ENCODE results near the gene DLG2.

GRCh38 chr11:83477772-83478171, 2149.4 kb downstream of the DLG2 start:
- TF ChIP-seq PREB (CRISPR knock-in tag; IDR thresholded peaks at IDR 0.05; ENCODE audit: borderline replicate concordance) (no peak), AFF4 (CRISPR knock-in tag; IDR thresholded peaks at IDR 0.05; ENCODE audit: borderline replicate concordance) (no peak), CTCF (IDR thresholded peaks at IDR 0.05) (no peak), JUN (CRISPR knock-in tag; IDR thresholded peaks at IDR 0.05) (no peak), ATF3 (CRISPR knock-in tag; conservative IDR thresholded peaks at IDR 0.05) (no peak), ZBTB21 (CRISPR knock-in tag; IDR thresholded peaks at IDR 0.05; ENCODE audit: borderline replicate concordance) (no peak), NR3C1 (CRISPR knock-in tag; conservative IDR thresholded peaks at IDR 0.05; ENCODE audit: low read depth) (no peak), MAX (CRISPR knock-in tag; IDR thresholded peaks at IDR 0.05) (no peak), RELA (CRISPR knock-in tag; IDR thresholded peaks at IDR 0.05; ENCODE audit: borderline replicate concordance) (no peak)

Measured in WTC11 (cell line).